ENCODE measurements around the gene ODF4. TPM values are rescaled to one million over a fixed set of nuclear protein-coding genes. Genes with fewer than 3 reads are reported as not detected.
"Not testable (repeated sequence)": the region's sequence is repeated elsewhere in the genome, so short reads cannot be mapped to it uniquely, and the experiment has no call there.

The ODF4 gene
- total and polyA plus RNA-seq, 2 of the 4 experiments (the other 2 are of a cell fraction), result not detected

DNA sequence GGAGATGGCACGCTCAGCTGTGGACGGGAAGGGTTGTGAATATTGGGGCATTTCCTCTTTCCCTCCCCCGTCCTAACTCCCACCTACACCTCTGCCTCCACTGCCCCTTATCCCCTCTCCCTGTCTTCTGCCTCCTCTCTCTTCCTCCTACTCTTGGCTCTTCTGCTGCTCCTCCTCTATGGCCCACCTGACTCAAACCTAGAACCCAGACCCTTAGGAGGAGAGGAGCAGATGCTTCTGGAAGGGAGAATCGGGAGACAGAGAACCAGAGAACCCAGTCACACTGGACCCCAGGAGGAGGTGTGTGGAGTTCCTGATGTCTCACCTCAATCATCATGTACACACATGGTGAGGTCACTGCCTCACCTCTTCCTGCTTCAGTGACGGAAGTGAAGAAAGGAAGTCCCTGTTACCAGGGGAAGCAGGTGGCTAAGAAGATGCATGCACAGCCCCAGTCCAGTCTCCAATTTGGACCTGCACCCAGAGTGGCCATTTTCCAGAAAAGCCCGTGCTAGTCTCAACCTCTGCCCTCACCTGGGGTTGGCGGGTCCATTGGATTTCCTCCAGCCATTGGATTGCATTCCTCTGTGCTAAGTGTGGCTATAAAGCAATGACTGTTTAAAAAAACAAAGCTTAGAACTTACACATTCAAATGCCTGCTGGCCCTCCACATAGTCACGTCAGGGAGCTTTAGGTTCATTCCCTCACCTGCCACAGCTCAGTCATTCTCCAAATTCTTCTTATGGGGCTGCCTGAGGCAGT lies 54.0 kb downstream of the ODF4 start (continued):
- no peak for TF ChIP-seq CEBPB (IDR thresholded peaks at IDR 0.05; ENCODE audit: low read depth, low read length)

DNA sequence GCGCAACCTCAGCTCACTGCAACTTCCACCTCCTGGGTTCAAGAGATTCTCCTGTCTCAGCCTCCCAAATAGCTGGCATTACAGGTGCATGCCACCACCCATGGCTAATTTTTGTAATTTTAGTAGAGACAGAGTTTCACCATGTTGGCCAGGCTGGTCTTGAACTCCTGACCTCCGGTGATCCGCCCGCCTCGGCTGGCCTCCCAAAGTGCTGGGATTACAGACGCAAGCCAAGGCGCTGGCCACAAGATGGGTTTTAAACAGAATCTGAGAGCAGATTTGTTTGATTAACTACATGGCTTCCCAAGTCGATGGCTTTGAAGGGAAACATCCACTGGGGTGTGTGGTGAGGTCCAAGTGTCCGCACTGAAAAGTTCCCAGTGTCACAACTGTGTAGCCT lies 54.9 kb downstream of the ODF4 start:
- DNase-seq; H3K9me3 ChIP-seq (ENCODE audit: control insufficient read depth, insufficient read depth, low read length); H3K9ac ChIP-seq (ENCODE audit: low read depth, low read length); H3K4me2 ChIP-seq (ENCODE audit: low read depth, low read length); H2BK120ac ChIP-seq (ENCODE audit: low read depth, low read length); in situ Hi-C loops (cut with MboI; ENCODE audit: low sequenced_read_pairs); H3K4me1 ChIP-seq (ENCODE audit: control insufficient read depth, insufficient read depth, low read length); H3K18ac ChIP-seq (ENCODE audit: low read depth, low read length); H2AK5ac ChIP-seq (ENCODE audit: low read depth, low read length); H4K91ac ChIP-seq (ENCODE audit: insufficient read depth, low read depth, low read length); POLR2A ChIA-PET (ENCODE audit: unreplicated experiment); H3K9me1 ChIP-seq (ENCODE audit: insufficient read depth, low read length); ATAC-seq (ENCODE audit: low read depth); H4K5ac ChIP-seq (ENCODE audit: low read depth, low read length); H4K8ac ChIP-seq (ENCODE audit: low read depth in 2 of 2, low read length in 2 of 2); H2BK20ac ChIP-seq (ENCODE audit: low read depth, low read length); H3K27ac ChIP-seq (ENCODE audit: insufficient read depth, low read length); H2BK5ac ChIP-seq (ENCODE audit: low read depth, low read length, poor library complexity, severe bottlenecking); H2AK9ac ChIP-seq (replicated peaks; ENCODE audit: low read depth, low read length, poor library complexity); H3K56ac ChIP-seq (ENCODE audit: extremely low read depth, insufficient read depth, low read length); H3K4ac ChIP-seq (ENCODE audit: low read depth, low read length); H3K36me3 ChIP-seq (ENCODE audit: control insufficient read depth, insufficient read depth, low read length); H3K23ac ChIP-seq (ENCODE audit: low read depth, low read length); H2BK15ac ChIP-seq (ENCODE audit: low read depth, low read length); dilution Hi-C loops (cut with HindIII; ENCODE audit: low sequenced_read_pairs, unreplicated experiment); intact Hi-C loops (cut with micrococcal nuclease); H3K4me3 ChIP-seq (ENCODE audit: insufficient read depth, low read depth, low read length); H2AFZ ChIP-seq (replicated peaks; ENCODE audit: low read length, poor library complexity); H3K14ac ChIP-seq (replicated peaks; ENCODE audit: low read depth, low read length); H3K79me1 ChIP-seq (ENCODE audit: low read depth in 1 of 2, low read length in 2 of 2); BruUV-seq (replicated peaks); H4K20me1 ChIP-seq (ENCODE audit: insufficient read depth, low read length): not testable (repeated sequence)
- CTCF ChIA-PET, result interaction anchor here (0.5 to 0.7 kb wide), 2 partner anchors 215 to 265 kb away, joined by 3 read pairs; no protein-coding TSS in a partner anchor
- 81% methylated on average over 6 of the region's 9 CpGs; no CpG with 5 or more reads in 1 of the 2 experiments for WGBS, 2 experiments (ENCODE audit: extremely low coverage in 2 of 2, insufficient read length in 1 of 2)
- peaks cover 28% of the 10 kb centered on the region for H3K27me3 ChIP-seq (ENCODE audit: control insufficient read depth, insufficient read depth, low read length)

Small RNA genes within 50 kb of the gene (microRNA-seq; reads per million reads assigned to microRNA genes)
- not detected for gene RF00265 (ENCODE audit: insufficient read depth, insufficient read length)

Small RNA genes within 50 kb of the gene (small RNA-seq; reads per million reads assigned to genes)
- 0 to 0.15 (median 0) reads per million in 5 experiments for gene RF00265

Other genes starting within 250 kb of the ODF4 start
- gene ALOXE3, start 221.3 kb upstream of the ODF4 start, total RNA-seq (2012; rRNA removed), result under 0.01 TPM in 2 replicates
- 0.19 and 0.26 TPM in 2 replicates for gene ALOXE3, start 221.3 kb upstream of the ODF4 start, polyA plus RNA-seq (2012; rRNA removed)
- not detected in 2 replicates for gene HES7, start 215.7 kb upstream of the ODF4 start, total RNA-seq (2012; rRNA removed)
- 0.43 and 0.56 TPM in 2 replicates for gene HES7, start 215.7 kb upstream of the ODF4 start, polyA plus RNA-seq (2012; rRNA removed)
- 1.7 and 3.4 TPM in 2 replicates for gene PER1, start 187.4 kb upstream of the ODF4 start, total RNA-seq (2012; rRNA removed)
- 10.5 and 11.5 TPM in 2 replicates for gene PER1, start 187.4 kb upstream of the ODF4 start, polyA plus RNA-seq (2012; rRNA removed)
- 2.2 and 2.3 TPM in 2 replicates for gene VAMP2, start 176.9 kb upstream of the ODF4 start, total RNA-seq (2012; rRNA removed)
- gene VAMP2, start 176.9 kb upstream of the ODF4 start, polyA plus RNA-seq (2012; rRNA removed), result 27.3 and 33.3 TPM in 2 replicates
- gene TMEM107, start 163.5 kb upstream of the ODF4 start, total RNA-seq (2012; rRNA removed), result 14.3 and 60.3 TPM in 2 replicates
- 12.9 and 13.4 TPM in 2 replicates for gene TMEM107, start 163.5 kb upstream of the ODF4 start, polyA plus RNA-seq (2012; rRNA removed)
- 2.7 and 3.1 TPM in 2 replicates for gene BORCS6, start 149.7 kb upstream of the ODF4 start, total RNA-seq (2012; rRNA removed)
- gene BORCS6, start 149.7 kb upstream of the ODF4 start, polyA plus RNA-seq (2012; rRNA removed), result 3.3 and 4.3 TPM in 2 replicates
- 38.9 and 45.9 TPM in 2 replicates for gene AURKB, start 129.3 kb upstream of the ODF4 start, total RNA-seq (2012; rRNA removed)
- gene AURKB, start 129.3 kb upstream of the ODF4 start, polyA plus RNA-seq (2012; rRNA removed), result 55.0 and 62.0 TPM in 2 replicates
- 1.1 and 1.8 TPM in 2 replicates for gene CTC1, start 91.8 kb upstream of the ODF4 start, total RNA-seq (2012; rRNA removed)
- 6.1 and 9.0 TPM in 2 replicates for gene CTC1, start 91.8 kb upstream of the ODF4 start, polyA plus RNA-seq (2012; rRNA removed)
- 22.2 and 26.2 TPM in 2 replicates for gene PFAS, start 90.6 kb upstream of the ODF4 start, total RNA-seq (2012; rRNA removed)
- gene PFAS, start 90.6 kb upstream of the ODF4 start, polyA plus RNA-seq (2012; rRNA removed), result 20.5 and 20.7 TPM in 2 replicates
- gene RANGRF, start 51.2 kb upstream of the ODF4 start, total RNA-seq (2012; rRNA removed), result 16.1 and 19.5 TPM in 2 replicates
- gene RANGRF, start 51.2 kb upstream of the ODF4 start, polyA plus RNA-seq (2012; rRNA removed), result 36.6 and 42.9 TPM in 2 replicates
- 0.18 and 0.28 TPM in 2 replicates for gene SLC25A35, start 44.4 kb upstream of the ODF4 start, total RNA-seq (2012; rRNA removed)
- 2.0 and 3.1 TPM in 2 replicates for gene SLC25A35, start 44.4 kb upstream of the ODF4 start, polyA plus RNA-seq (2012; rRNA removed)
- gene ARHGEF15, start 29.6 kb upstream of the ODF4 start, total RNA-seq (2012; rRNA removed), result not detected in 2 replicates
- gene ARHGEF15, start 29.6 kb upstream of the ODF4 start, polyA plus RNA-seq (2012; rRNA removed), result not detected in 2 replicates
- gene RPL26, start 43.4 kb downstream of the ODF4 start, total RNA-seq (2012; rRNA removed), result 5,013 and 5,721 TPM in 2 replicates
- gene RPL26, start 43.4 kb downstream of the ODF4 start, polyA plus RNA-seq (2012; rRNA removed), result 3,797 and 4,763 TPM in 2 replicates
- not detected in 2 replicates for gene RNF222, start 58.0 kb downstream of the ODF4 start, total RNA-seq (2012; rRNA removed)
- gene RNF222, start 58.0 kb downstream of the ODF4 start, polyA plus RNA-seq (2012; rRNA removed), result not detected in 2 replicates
- 28.9 and 40.3 TPM in 2 replicates for gene NDEL1, start 96.0 kb downstream of the ODF4 start, total RNA-seq (2012; rRNA removed)
- gene NDEL1, start 96.0 kb downstream of the ODF4 start, polyA plus RNA-seq (2012; rRNA removed), result 95.6 and 97.7 TPM in 2 replicates